Transverse colon (tissue), 4 donors: ENCODE data around the gene ANXA6. TPM values are rescaled to one million over a fixed set of nuclear protein-coding genes. Genes with fewer than 3 reads are reported as not detected.

Experiments used
- DNase-seq: peaks from one replicate; pipeline ENCODE4 v3.0.0-alpha.2; 2019
- H3K27ac ChIP-seq, 4 donors: fragments of 200-600 bp; sonication (generic); 2 replicates each; pipeline ENCODE4 v1.5.1; 2016 to 2018; ENCODE audit warnings: inconsistent platforms in 4 of 4
- H3K27me3 ChIP-seq: fragments of 200-600 bp; sonication (generic); 2 replicates; pipeline ENCODE4 v1.5.1; 2017; ENCODE audit warnings: inconsistent platforms
- H3K36me3 ChIP-seq, 4 donors: fragments of 200-600 bp; sonication (generic); 2 replicates each; pipeline ENCODE4 v1.5.1; 2017 to 2019; ENCODE audit warnings: inconsistent platforms in 4 of 4
- H3K4me1 ChIP-seq, 4 donors: fragments of 200-600 bp; sonication (generic); 2 replicates each; pipeline ENCODE4 v1.5.1; 2017 to 2020; ENCODE audit warnings: inconsistent platforms in 4 of 4
- H3K4me3 ChIP-seq, 4 donors: fragments of 200-600 bp; sonication (generic); 1 replicate in 1 of 4; 2 replicates in 3 of 4; pipeline versions ENCODE4 v1.5.1 to v1.6.1; 2017 to 2019; ENCODE audit warnings: inconsistent platforms in 4 of 4
- H3K9me3 ChIP-seq, 2 donors: fragments of 200-600 bp; sonication (generic); 2 replicates each; pipeline ENCODE4 v1.5.1; 2017 to 2019; ENCODE audit warnings: inconsistent platforms in 2 of 2
- CTCF ChIP-seq, 5 experiments: fragments of 200-600 bp in 3 of 5; fragments of 450-650 bp in 2 of 5; sonication (generic) in 3 of 5; IDR thresholded peaks; 1 replicate in 2 of 5; 2 replicates in 3 of 5; pipeline ENCODE4 v1.5.1; 2016 to 2017; ENCODE audit warnings: antibody characterized with exemption in 5 of 5, inconsistent platforms in 3 of 5, mild to moderate bottlenecking in 2 of 5, moderate library complexity in 1 of 5
- EP300 ChIP-seq: sonication (generic); formaldehyde crosslinking; IDR thresholded peaks from one replicate; pipeline ENCODE4 v1.6.1; 2017; ENCODE audit warnings: antibody characterized with exemption, low read depth
- POLR2A ChIP-seq: fragments of 450-650 bp; IDR thresholded peaks from one replicate; pipeline ENCODE4 v1.6.1; 2016; ENCODE audit warnings: antibody characterized with exemption, mild to moderate bottlenecking, moderate library complexity
- POLR2AphosphoS5 ChIP-seq, 3 donors: sonication (generic); formaldehyde crosslinking; IDR thresholded peaks; one replicate each; pipeline ENCODE4 v1.6.1; 2016; ENCODE audit warnings: antibody characterized with exemption in 3 of 3
- WGBS, 2 donors: methylation state at CpG; one replicate each; pipeline ENCODE4 v1.1.5; 2018; ENCODE audit warnings: low coverage in 1 of 2; 5-methylcytosine and 5-hydroxymethylcytosine counted together
- in situ Hi-C, 4 donors: fragments of 200-750 bp; cut with MboI; loops; one replicate each; pipeline versions ENCODE4 v1.15.0 to v1.15.1; 2017; ENCODE audit warnings: low sequenced_read_pairs in 3 of 4, low pct_ligation_motif_present in 1 of 4, low pct_unique_long_range_greater_than_20kb in 1 of 4
- intact Hi-C: fragments of 100-400 bp; cut with DNase I; formaldehyde crosslinking; loops from one replicate; pipeline ENCODE4 v1.15.1; 2023; ENCODE audit warnings: low total_unique reads
- total RNA-seq, 4 donors: library from RNA; depleted of rRNA; stranded (reverse); fragments of >200 nt; gene quantifications; one replicate each; pipeline ENCODE4 v1.1.0, GENCODE V29; 2016

The ANXA6 gene
- total RNA-seq, 4 donors from 2014 or later = 19.1 to 79.0 (median 55.3) TPM

- intact Hi-C loops (no loop called here), in situ Hi-C loops (no loop called here)
- no peak for DNase-seq
- Histone ChIP-seq H3K4me3 (no peak overlapping the region), H3K27ac (peak overlapping the region in 1 of 4 donors; percentile 68), H3K9me3 (no peaks in the 10 kb centered on the region), H3K36me3 (peaks cover 0 to 14% (median 2%) of the 10 kb centered on the region in 4 donors), H3K27me3 (no peaks in the 10 kb centered on the region), H3K4me1 (peaks cover 41 to 84% (median 51%) of the 10 kb centered on the region in 4 donors)
- WGBS, 2 donors = 86 to 95% methylated on average over 1 to 12 of the region's 12 CpGs
- TF ChIP-seq POLR2AphosphoS5 (IDR thresholded peaks at IDR 0.05) (no peak), EP300 (no peak), POLR2A (no peak), CTCF (IDR thresholded peaks at IDR 0.05) (no peak)
These were observed 92.6 kb downstream of the ANXA6 start for GRCh38 chr5:151064916-151065499.

- in situ Hi-C loops (no loop called here), intact Hi-C loops (no loop called here)
- no peaks in the 10 kb centered on the region for H3K9me3 ChIP-seq
- 76 to 88% methylated on average over 5 to 17 of the region's 17 CpGs for WGBS, 2 donors
- peaks cover 0 to 14% (median 4%) of the 10 kb centered on the region in 4 donors for H3K36me3 ChIP-seq
- H3K4me1 ChIP-seq = peaks cover 31 to 69% (median 39%) of the 10 kb centered on the region in 4 donors
- no peaks in the 10 kb centered on the region for H3K27me3 ChIP-seq
- H3K4me3 ChIP-seq = no peak overlapping the region
- no peak for DNase-seq
- H3K27ac ChIP-seq = peak overlapping the region; percentile 68 to 72 (median 70)
- no peak for TF ChIP-seq POLR2AphosphoS5 (IDR thresholded peaks at IDR 0.05)
- TF ChIP-seq EP300 = no peak
- TF ChIP-seq CTCF (IDR thresholded peaks at IDR 0.05) = no peak
- TF ChIP-seq POLR2A = no peak
These were observed 94.2 kb downstream of the ANXA6 start for GRCh38 chr5:151063142-151063989.

- H3K4me3 ChIP-seq = no peak overlapping the region
- DNase-seq = no peak
- peaks cover 0 to 14% (median 4%) of the 10 kb centered on the region in 4 donors for H3K36me3 ChIP-seq
- WGBS, 2 donors = 83% methylated on average over 4 of the region's 5 CpGs; no CpG with 5 or more reads in 1 of the 2 donors
- H3K4me1 ChIP-seq = peaks cover 26 to 61% (median 36%) of the 10 kb centered on the region in 4 donors
- in situ Hi-C loops = no loop called here
- no peaks in the 10 kb centered on the region for H3K9me3 ChIP-seq
- TF ChIP-seq POLR2A (no peak), POLR2AphosphoS5 (IDR thresholded peaks at IDR 0.05) (no peak), EP300 (no peak), CTCF (IDR thresholded peaks at IDR 0.05) (no peak)
- no peaks in the 10 kb centered on the region for H3K27me3 ChIP-seq
- intact Hi-C loops = no loop called here
- H3K27ac ChIP-seq = peak overlapping the region; percentile 68 to 72 (median 70)
These were observed 95.0 kb downstream of the ANXA6 start for GRCh38 chr5:151062405-151063141.

- Histone ChIP-seq H3K4me3 (no peak overlapping the region), H3K27ac (peak overlapping the region; percentile 17 to 58 (median 40)), H3K4me1 (peaks cover 26 to 47% (median 33%) of the 10 kb centered on the region in 4 donors), H3K9me3 (no peaks in the 10 kb centered on the region), H3K36me3 (peaks cover 0 to 14% (median 7%) of the 10 kb centered on the region in 4 donors), H3K27me3 (no peaks in the 10 kb centered on the region)
- 80 to 100% methylated on average over 1 to 6 of the region's 6 CpGs for WGBS, 2 donors
- no peak for DNase-seq
- no peak for TF ChIP-seq EP300
- no peak for TF ChIP-seq CTCF (IDR thresholded peaks at IDR 0.05)
- intact Hi-C loops (no loop called here), in situ Hi-C loops (no loop called here)
These were observed 96.8 kb downstream of the ANXA6 start for GRCh38 chr5:151060742-151061141.
